Stimulated activated naive CD8-positive, alpha-beta T cell treated with anti-CD3 and anti-CD28 coated beads, Interleukin-15, amount 100 ng/mL, for 72 hours (primary cell): ENCODE data around the gene NOS3.

Experiments used
- ATAC-seq: fragments of 150-1000 bp; cut with Tn5 transposase; 2 replicates; pipeline ENCODE4 v1.10.0; 2021; ENCODE audit warnings: mild to moderate bottlenecking, moderate library complexity
- DNase-seq, 2 donors: peaks; one replicate each; pipeline ENCODE4 v3.0.0; 2021 to 2022
- H3K27ac Mint-ChIP-seq, 2 donors: one replicate each; pipeline ENCODE4 v1.8.0; 2022; ENCODE audit warnings: mild to moderate bottlenecking in 2 of 2, mixed read lengths in 2 of 2, moderate library complexity in 2 of 2
- H3K27me3 Mint-ChIP-seq: one replicate; pipeline ENCODE4 v1.8.0; 2022; ENCODE audit warnings: mixed read lengths
- H3K4me1 Mint-ChIP-seq: one replicate; pipeline ENCODE4 v1.8.0; 2022; ENCODE audit warnings: mild to moderate bottlenecking, mixed read lengths
- H3K4me3 Mint-ChIP-seq, 2 donors: one replicate each; pipeline ENCODE4 v1.8.0; 2022; ENCODE audit warnings: mild to moderate bottlenecking in 2 of 2, mixed read lengths in 2 of 2, moderate library complexity in 1 of 2
- H3K9me3 Mint-ChIP-seq, 2 donors: one replicate each; pipeline ENCODE4 v1.8.0; 2022; ENCODE audit warnings: mixed read lengths in 2 of 2

The NOS3 gene

DNA sequence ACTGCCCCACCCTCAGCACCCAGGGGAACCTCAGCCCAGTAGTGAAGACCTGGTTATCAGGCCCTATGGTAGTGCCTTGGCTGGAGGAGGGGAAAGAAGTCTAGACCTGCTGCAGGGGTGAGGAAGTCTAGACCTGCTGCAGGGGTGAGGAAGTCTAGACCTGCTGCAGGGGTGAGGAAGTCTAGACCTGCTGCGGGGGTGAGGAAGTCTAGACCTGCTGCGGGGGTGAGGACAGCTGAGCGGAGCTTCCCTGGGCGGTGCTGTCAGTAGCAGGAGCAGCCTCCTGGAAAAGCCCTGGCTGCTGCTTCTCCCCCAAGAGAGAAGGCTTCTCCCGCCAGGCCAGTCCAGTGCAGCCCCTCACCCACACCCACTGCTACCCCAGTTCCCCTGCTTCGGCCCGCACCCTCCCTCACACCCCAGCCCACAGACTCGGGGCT lies 6.3 kb downstream of the NOS3 start:
- H3K27me3 Mint-ChIP-seq = no peaks in the 10 kb centered on the region
- H3K4me1 Mint-ChIP-seq = peaks cover 50% of the 10 kb centered on the region
- ATAC-seq = no peak
- peak overlapping the region in 1 of 2 donors; percentile 14 for H3K27ac Mint-ChIP-seq
- no peak for DNase-seq
- H3K9me3 Mint-ChIP-seq = no peaks in the 10 kb centered on the region
- H3K4me3 Mint-ChIP-seq = peak overlapping the region in 1 of 2 donors; percentile 24

DNA sequence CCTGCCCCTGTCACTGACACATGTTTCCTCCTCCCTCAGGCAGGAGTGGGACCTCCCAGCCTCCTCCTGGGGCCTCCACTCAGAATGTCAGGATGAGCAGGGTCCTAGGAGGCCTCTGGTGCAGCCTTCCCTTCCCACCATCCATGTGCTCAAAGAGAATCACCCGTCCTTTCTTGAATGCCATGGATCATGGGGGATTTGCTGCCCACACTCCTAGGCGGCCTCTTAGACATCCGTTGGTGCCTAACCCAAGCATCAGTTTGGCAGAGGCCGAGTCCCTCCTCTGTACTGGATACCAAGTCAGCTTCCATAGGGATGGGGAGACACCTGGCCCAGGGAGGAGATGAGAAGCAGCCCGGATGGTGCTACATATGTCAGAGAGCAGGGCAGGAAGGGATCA lies 7.0 kb downstream of the NOS3 start:
- H3K4me1 Mint-ChIP-seq = peaks cover 45% of the 10 kb centered on the region
- H3K27ac Mint-ChIP-seq = peak overlapping the region; percentile 82 to 88
- no peak overlapping the region for H3K4me3 Mint-ChIP-seq
- no peaks in the 10 kb centered on the region for H3K27me3 Mint-ChIP-seq
- DNase-seq = no peak
- no peaks in the 10 kb centered on the region for H3K9me3 Mint-ChIP-seq
- no peak for ATAC-seq

DNA sequence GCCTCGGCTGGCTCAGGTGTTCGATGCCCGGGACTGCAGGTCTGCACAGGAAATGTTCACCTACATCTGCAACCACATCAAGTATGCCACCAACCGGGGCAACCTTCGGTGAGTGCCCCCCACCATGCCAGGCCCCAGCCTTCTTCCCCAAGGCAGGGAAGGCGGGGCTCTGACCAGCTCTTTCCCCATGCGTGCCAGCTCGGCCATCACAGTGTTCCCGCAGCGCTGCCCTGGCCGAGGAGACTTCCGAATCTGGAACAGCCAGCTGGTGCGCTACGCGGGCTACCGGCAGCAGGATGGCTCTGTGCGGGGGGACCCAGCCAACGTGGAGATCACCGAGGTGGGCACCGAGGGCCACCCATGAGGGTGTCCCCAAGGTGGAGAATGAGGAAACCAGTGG lies 7.5 kb downstream of the NOS3 start:
- Mint-ChIP-seq H3K9me3 (no peaks in the 10 kb centered on the region), H3K27me3 (no peaks in the 10 kb centered on the region), H3K4me3 (no peak overlapping the region), H3K27ac (no peak overlapping the region), H3K4me1 (peaks cover 44% of the 10 kb centered on the region)
- no peak for DNase-seq
- no peak for ATAC-seq

DNA sequence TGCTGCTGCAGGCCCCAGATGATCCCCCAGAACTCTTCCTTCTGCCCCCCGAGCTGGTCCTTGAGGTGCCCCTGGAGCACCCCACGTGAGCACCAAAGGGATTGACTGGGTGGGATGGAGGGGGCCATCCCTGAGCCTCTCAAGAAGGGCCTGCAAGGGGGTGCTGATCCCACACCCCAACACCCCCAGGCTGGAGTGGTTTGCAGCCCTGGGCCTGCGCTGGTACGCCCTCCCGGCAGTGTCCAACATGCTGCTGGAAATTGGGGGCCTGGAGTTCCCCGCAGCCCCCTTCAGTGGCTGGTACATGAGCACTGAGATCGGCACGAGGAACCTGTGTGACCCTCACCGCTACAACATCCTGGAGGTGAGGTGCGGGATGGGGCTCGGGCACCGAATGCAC lies 8.2 kb downstream of the NOS3 start:
- Mint-ChIP-seq H3K4me1 (peaks cover 44% of the 10 kb centered on the region), H3K9me3 (no peaks in the 10 kb centered on the region), H3K4me3 (no peak overlapping the region), H3K27ac (no peak overlapping the region), H3K27me3 (no peaks in the 10 kb centered on the region)
- DNase-seq (no peak), ATAC-seq (no peak)

DNA sequence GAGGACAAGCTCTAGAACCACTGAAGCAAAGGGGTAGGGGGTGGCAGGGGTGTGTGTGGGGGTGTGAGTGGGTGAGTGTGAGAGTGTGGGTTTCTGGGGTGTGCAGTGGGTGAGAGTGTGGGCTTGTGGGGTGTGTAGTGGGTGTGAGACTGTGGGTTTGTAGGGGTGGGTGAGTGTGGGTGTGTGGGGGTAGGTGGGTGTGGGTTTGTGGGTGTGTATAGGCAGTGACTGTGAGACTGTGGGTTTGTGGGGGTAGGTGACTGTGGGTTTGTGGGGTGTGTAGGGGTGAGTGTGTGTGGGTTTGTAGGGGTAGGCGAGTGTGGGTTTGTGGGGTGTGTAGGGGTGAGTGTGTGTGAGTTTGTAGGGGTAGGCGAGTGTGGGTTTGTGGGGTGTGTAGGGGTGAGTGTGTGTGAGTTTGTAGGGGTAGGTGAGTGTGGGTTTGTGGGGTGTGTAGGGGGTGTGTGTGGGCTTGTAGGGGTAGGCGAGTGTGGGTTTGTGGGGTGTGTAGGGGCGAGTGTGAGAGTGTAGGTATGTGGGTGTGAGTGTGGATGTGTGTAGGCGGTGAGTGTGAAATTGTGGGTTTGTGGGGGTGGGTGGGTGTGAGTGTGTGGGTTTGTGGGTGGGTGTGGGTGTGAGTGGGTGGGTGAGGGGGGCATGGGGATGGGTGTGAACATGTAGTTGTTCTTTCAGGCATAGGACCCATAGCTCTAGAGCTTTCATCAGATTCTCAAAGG lies 8.8 kb downstream of the NOS3 start:
- H3K27ac Mint-ChIP-seq = no peak overlapping the region
- H3K4me1 Mint-ChIP-seq = peaks cover 42% of the 10 kb centered on the region
- H3K9me3 Mint-ChIP-seq = no peaks in the 10 kb centered on the region
- H3K4me3 Mint-ChIP-seq = no peak overlapping the region
- ATAC-seq (no peak), DNase-seq (no peak)
- no peaks in the 10 kb centered on the region for H3K27me3 Mint-ChIP-seq

DNA sequence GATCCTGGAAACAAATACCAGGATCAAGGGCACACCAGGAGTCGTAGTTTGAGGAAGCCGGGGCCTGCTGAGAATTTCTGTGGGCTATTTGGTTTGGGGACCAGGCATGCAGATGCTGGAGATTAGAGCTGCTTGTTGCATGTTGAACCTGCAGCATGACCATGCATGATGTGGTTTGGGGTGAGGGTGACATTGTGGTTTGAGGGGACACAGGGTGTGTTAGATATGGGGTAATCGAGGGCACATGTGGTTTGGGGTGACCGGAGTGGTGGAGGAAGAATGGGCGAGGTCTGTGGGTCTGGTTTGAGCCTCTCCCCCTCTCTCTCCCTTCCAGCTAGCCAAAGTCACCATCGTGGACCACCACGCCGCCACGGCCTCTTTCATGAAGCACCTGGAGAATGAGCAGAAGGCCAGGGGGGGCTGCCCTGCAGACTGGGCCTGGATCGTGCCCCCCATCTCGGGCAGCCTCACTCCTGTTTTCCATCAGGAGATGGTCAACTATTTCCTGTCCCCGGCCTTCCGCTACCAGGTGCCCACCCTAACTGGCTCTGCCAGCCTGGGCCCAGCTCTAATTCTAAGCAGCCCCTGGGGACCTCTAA lies 10.2 kb downstream of the NOS3 start:
- no peak overlapping the region for H3K27ac Mint-ChIP-seq
- no peaks in the 10 kb centered on the region for H3K9me3 Mint-ChIP-seq
- no peak for ATAC-seq
- H3K27me3 Mint-ChIP-seq = no peaks in the 10 kb centered on the region
- H3K4me1 Mint-ChIP-seq = peaks cover 36% of the 10 kb centered on the region
- no peak overlapping the region for H3K4me3 Mint-ChIP-seq
- no peak for DNase-seq

DNA sequence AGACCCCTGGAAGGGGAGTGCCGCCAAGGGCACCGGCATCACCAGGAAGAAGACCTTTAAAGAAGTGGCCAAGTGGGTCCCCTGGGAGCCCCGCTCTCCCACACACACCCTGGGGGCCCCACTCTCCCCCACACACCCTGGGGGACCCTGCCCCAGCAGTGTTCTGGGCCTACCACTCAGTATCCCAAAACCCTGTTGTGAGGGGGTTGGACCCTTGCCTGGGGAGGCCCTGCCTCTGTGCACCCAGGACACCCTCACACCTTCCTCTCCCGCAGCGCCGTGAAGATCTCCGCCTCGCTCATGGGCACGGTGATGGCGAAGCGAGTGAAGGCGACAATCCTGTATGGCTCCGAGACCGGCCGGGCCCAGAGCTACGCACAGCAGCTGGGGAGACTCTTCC lies 10.7 kb downstream of the NOS3 start:
- Mint-ChIP-seq H3K27ac (no peak overlapping the region), H3K4me1 (peaks cover 31% of the 10 kb centered on the region), H3K27me3 (no peaks in the 10 kb centered on the region), H3K4me3 (no peak overlapping the region), H3K9me3 (no peaks in the 10 kb centered on the region)
- no peak for DNase-seq
- peak; percentile 53 for ATAC-seq

DNA sequence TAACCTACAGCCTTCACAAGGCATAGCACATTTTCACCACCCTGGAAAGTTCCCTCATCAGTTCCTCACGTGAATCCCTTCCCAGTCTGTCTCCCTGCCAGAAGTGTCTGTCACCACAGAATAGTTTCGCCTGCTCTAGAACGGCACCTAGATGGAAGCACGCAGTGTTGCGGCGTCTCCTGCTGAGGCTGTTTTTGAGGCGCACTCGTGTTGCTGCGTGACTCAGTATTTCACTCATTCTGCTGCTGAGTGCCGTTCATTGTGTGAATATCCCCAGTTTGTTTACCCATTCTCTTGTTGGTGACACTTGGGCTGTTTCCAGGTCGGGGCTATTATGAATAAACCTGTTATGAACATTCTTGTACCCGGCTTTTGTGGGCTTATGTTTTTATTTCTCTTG lies 12.8 kb downstream of the NOS3 start:
- no peaks in the 10 kb centered on the region for H3K27me3 Mint-ChIP-seq
- H3K9me3 Mint-ChIP-seq = no peaks in the 10 kb centered on the region
- H3K27ac Mint-ChIP-seq = no peak overlapping the region
- DNase-seq (no peak), ATAC-seq (no peak)
- peaks cover 27% of the 10 kb centered on the region for H3K4me1 Mint-ChIP-seq
- H3K4me3 Mint-ChIP-seq = no peak overlapping the region

DNA sequence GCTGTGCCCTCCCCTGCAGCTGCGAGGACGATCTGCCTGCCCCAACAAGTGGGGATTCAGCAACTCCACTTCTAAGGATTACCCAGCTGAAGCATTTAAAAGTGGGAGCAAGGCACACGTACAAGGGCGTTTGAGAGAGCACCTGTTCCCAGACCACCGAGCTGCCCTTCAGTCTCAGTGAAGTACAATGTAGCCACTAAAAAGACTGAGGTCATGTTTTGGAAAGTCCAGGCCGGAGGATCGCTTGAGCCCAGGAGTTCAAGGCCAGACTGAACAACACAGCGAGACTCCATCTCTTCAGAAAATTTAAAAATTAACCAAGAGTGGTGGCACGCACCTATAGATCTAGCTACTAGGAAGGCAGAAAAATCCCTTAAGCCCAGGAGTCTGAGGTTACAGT lies 14.7 kb downstream of the NOS3 start:
- peak overlapping the region in 1 of 2 donors; percentile 36 for H3K27ac Mint-ChIP-seq

DNA sequence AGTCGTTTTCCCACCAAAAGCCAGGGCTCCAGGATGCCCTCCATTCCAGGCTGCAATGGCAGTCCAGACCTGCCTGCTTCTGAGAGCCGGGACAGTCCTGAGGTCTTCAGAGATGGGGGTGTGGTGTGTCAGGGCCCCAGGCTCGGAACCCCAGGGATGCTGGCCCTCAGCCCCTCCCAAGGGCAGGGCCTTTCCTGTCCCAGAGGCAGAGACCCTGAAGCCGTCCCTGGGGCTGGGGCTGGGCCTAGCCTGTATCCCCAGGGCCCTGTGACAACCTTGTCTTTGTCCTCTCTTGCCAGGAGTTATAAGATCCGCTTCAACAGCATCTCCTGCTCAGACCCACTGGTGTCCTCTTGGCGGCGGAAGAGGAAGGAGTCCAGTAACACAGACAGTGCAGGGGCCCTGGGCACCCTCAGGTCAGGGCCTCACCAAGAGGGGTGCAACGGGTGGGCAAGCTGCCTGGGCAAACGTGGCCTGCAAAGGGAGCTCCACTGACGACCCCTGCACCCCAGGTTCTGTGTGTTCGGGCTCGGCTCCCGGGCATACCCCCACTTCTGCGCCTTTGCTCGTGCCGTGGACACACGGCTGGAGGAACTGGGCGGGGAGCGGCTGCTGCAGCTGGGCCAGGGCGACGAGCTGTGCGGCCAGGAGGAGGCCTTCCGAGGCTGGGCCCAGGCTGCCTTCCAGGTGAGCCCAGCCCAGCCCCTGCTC lies 15.9 kb downstream of the NOS3 start:
- H3K9me3 Mint-ChIP-seq = no peaks in the 10 kb centered on the region
- H3K4me1 Mint-ChIP-seq = peaks cover 47% of the 10 kb centered on the region
- no peak overlapping the region for H3K27ac Mint-ChIP-seq
- DNase-seq = no peak
- ATAC-seq = no peak
- no peak overlapping the region for H3K4me3 Mint-ChIP-seq
- H3K27me3 Mint-ChIP-seq = no peaks in the 10 kb centered on the region

More for the DNA sequence above, 14.7 kb downstream of the NOS3 start:
- H3K9me3 Mint-ChIP-seq = no peaks in the 10 kb centered on the region
- H3K4me3 Mint-ChIP-seq = no peak overlapping the region
- DNase-seq = no peak
- ATAC-seq = no peak
- H3K4me1 Mint-ChIP-seq = peaks cover 37% of the 10 kb centered on the region
- H3K27me3 Mint-ChIP-seq = no peaks in the 10 kb centered on the region

DNA sequence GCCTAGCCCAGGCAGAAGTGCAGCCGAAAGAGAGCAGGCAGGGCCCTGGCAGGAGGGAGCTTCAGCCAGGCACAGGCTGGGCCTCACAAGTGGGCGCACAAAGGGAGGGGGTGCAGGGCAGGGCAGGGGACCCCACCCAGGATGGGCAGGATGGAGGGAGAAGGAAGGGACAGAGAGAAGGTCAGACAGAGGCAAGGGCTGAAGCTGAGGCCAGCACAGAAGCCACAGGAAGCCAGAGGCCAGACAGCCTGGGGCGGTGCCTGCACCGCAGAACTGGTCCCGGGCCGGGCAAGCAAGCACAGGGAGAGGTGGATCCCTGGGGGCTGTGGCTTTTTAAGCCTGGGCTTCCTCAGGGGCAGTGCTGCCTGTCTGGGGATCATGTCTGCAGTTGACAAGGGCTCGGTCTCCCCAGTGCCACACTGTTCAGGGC lies 16.7 kb downstream of the NOS3 start:
- Mint-ChIP-seq H3K27ac (peak overlapping the region in 1 of 2 donors; percentile 36), H3K27me3 (no peaks in the 10 kb centered on the region), H3K4me3 (peak overlapping the region; percentile 76 to 90), H3K4me1 (peaks cover 54% of the 10 kb centered on the region), H3K9me3 (no peaks in the 10 kb centered on the region)
- ATAC-seq (no peak), DNase-seq (no peak)

DNA sequence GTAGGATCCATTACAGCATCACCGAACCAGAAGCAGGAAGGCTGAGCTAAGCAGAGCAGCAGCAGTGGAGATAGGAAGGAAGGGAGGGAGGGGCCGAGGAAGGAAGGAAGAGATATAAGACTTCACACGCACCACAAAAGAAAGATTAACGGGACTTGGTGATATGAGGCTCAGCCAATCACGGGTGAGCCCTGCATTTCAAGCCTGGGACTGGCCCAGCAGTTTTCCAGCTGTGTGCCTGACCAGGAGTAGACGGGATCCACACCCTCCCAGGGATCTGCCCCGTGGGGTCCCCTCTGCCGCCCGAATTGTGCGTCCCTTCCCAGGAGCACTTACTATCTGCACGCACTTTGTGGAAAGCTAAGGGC lies 17.3 kb downstream of the NOS3 start:
- H3K27me3 Mint-ChIP-seq = no peaks in the 10 kb centered on the region

DNA sequence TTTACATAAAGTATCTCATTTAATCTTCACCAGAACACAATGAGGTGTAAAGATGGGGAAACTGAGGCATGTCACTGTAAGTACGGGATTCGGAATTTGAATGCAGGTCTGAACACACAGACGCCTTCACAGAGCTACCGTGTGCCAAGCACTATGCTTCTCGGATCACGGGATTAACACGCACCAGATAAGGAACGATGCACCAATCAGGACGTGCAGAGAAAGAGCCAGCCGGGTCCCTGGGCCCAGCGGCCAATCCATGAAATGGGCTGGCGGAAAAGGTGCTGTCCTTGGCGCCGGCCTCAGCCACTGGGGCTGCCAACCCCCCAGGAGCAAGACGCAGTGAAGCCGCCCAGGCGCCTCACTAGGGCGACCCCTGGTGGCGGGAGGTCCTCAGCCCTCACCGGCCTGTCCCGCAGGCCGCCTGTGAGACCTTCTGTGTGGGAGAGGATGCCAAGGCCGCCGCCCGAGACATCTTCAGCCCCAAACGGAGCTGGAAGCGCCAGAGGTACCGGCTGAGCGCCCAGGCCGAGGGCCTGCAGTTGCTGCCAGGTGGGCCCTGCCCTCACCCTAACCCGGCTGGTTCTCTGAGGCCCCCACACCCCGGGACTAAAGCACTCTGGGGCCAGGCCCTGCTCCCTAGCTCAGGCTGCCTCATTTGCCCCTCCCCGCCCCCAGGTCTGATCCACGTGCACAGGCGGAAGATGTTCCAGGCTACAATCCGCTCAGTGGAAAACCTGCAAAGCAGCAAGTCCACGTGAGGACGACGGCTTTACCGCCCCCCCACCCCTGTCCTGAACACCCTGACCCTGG lies 17.9 kb downstream of the NOS3 start:
- no peaks in the 10 kb centered on the region for H3K9me3 Mint-ChIP-seq
- H3K4me1 Mint-ChIP-seq = peaks cover 67% of the 10 kb centered on the region
- ATAC-seq = peak; percentile 84
- peak; percentile 89 to 91 for DNase-seq
- H3K4me3 Mint-ChIP-seq = peak overlapping the region; percentile 76 to 90
- peak overlapping the region; percentile 78 to 80 for H3K27ac Mint-ChIP-seq
- H3K27me3 Mint-ChIP-seq = no peaks in the 10 kb centered on the region

More for the DNA sequence above, 17.3 kb downstream of the NOS3 start:
- peaks cover 61% of the 10 kb centered on the region for H3K4me1 Mint-ChIP-seq
- peak overlapping the region; percentile 77 to 78 for H3K27ac Mint-ChIP-seq
- peak; percentile 19 for ATAC-seq
- peak overlapping the region; percentile 76 to 90 for H3K4me3 Mint-ChIP-seq
- no peak for DNase-seq
- no peaks in the 10 kb centered on the region for H3K9me3 Mint-ChIP-seq

DNA sequence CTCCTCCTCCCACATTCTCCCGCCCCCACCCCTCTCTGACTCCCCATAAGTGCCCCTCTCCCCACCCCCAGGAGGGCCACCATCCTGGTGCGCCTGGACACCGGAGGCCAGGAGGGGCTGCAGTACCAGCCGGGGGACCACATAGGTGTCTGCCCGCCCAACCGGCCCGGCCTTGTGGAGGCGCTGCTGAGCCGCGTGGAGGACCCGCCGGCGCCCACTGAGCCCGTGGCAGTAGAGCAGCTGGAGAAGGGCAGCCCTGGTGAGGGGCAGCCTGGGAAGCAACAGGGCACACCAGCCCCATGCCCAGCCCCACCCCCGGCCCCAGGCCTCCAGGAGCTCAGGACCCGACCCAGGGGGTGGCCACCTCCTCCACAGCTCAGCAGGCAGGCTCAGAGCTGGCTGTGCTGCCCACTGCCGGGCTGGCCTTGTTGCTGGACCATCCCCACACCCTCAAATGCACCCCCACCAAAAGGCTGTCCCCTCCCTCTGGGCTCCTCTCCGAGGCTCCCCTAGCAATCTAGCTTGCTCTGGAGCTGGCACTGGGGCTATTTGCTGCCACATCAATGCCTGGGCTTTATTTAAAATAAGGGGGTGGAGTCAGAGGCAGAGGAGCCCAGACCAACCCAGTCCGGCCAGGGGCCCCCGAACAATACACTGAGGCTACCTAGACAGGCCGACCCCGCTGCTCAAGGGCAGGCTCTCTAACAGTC lies 18.7 kb downstream of the NOS3 start:
- H3K9me3 Mint-ChIP-seq = no peaks in the 10 kb centered on the region
- peaks cover 74% of the 10 kb centered on the region for H3K4me1 Mint-ChIP-seq
- DNase-seq = no peak
- H3K27ac Mint-ChIP-seq = no peak overlapping the region
- H3K4me3 Mint-ChIP-seq = peak overlapping the region; percentile 76 to 90
- peak; percentile 13 for ATAC-seq
- H3K27me3 Mint-ChIP-seq = no peaks in the 10 kb centered on the region

DNA sequence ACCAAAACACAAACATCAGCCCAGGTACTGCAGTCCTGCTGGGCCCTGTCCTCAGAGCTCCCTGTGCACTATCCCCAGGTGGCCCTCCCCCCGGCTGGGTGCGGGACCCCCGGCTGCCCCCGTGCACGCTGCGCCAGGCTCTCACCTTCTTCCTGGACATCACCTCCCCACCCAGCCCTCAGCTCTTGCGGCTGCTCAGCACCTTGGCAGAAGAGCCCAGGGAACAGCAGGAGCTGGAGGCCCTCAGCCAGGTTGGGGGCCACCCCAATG lies 19.2 kb downstream of the NOS3 start:
- Mint-ChIP-seq H3K9me3 (no peaks in the 10 kb centered on the region), H3K4me3 (peak overlapping the region; percentile 50 to 70), H3K4me1 (peaks cover 79% of the 10 kb centered on the region), H3K27ac (no peak overlapping the region), H3K27me3 (no peaks in the 10 kb centered on the region)
- DNase-seq (no peak), ATAC-seq (no peak)
